PC-9 (cell line): Measurements from ENCODE around the gene TIMMDC1. TPM values are rescaled to one million over a fixed set of nuclear protein-coding genes. Genes with fewer than 3 reads are reported as not detected.

Source experiments
- BruUV-seq: library from RNA; stranded (reverse); fragments of 400-500 nt; replicated peaks from 2 replicates; lab custom pipeline; 2021; lab: Mats Ljungman, UMichigan
- CTCF ChIA-PET: fragments of 300-600 bp; sonication (Branson Sonifier 250); formaldehyde crosslinking; loops from one replicate; lab custom pipeline; 2022; ENCODE audit warnings: antibody characterized with exemption; lab: Charles Lee
- POLR2A ChIA-PET: fragments of 300-600 bp; sonication (Branson Sonifier 250); formaldehyde crosslinking; loops from one replicate; lab custom pipeline; 2022; ENCODE audit warnings: antibody characterized with exemption; ENCODE audit not compliant: unreplicated experiment; lab: Charles Lee
- DNase-seq, 2 experiments: peaks; one replicate each; pipeline versions ENCODE4 v3.0.0 to v3.0.0-alpha.2; 2015 to 2022; ENCODE audit warnings: mixed read lengths in 1 of 2
- H2AFZ ChIP-seq: fragments of 200-600 bp; sonication (generic); 2 replicates; pipeline ENCODE4 v1.8.1; 2017; ENCODE audit warnings: antibody characterized with exemption
- H3F3A ChIP-seq: fragments of 200-600 bp; sonication (generic); 2 replicates; pipeline ENCODE4 v1.8.1; 2017; ENCODE audit warnings: antibody characterized with exemption, mild to moderate bottlenecking, low read depth; ENCODE audit not compliant: insufficient read depth
- H3K27ac ChIP-seq: fragments of 200-600 bp; sonication (generic); 2 replicates; pipeline ENCODE4 v1.6.1; 2016; ENCODE audit warnings: mixed run types
- H3K27me3 ChIP-seq: fragments of 200-600 bp; sonication (generic); 2 replicates; pipeline ENCODE4 v1.6.1; 2016; ENCODE audit warnings: low read depth, mixed run types; ENCODE audit not compliant: insufficient read depth
- H3K36me3 ChIP-seq: fragments of 200-600 bp; sonication (generic); 2 replicates; pipeline ENCODE4 v1.6.1; 2016; ENCODE audit warnings: low read depth, mixed run types
- H3K4me1 ChIP-seq: fragments of 200-600 bp; sonication (generic); replicated peaks from 2 replicates; pipeline ENCODE4 v1.6.1; 2016; ENCODE audit warnings: mixed run types; ENCODE audit not compliant: insufficient read depth
- H3K4me2 ChIP-seq: fragments of 200-600 bp; sonication (generic); 2 replicates; pipeline ENCODE4 v1.6.1; 2017; ENCODE audit warnings: mixed run types
- H3K4me3 ChIP-seq: fragments of 200-600 bp; sonication (generic); 2 replicates; pipeline ENCODE4 v1.6.1; 2016; ENCODE audit warnings: mixed run types
- H3K79me2 ChIP-seq: fragments of 200-600 bp; sonication (generic); 2 replicates; pipeline ENCODE4 v1.6.1; 2017; ENCODE audit warnings: low read depth, mixed run types
- H3K9me2 ChIP-seq: fragments of 200-600 bp; sonication (generic); 2 replicates; pipeline ENCODE4 v1.8.1; 2017; ENCODE audit warnings: mild to moderate bottlenecking; ENCODE audit not compliant: insufficient read depth
- H3K9me3 ChIP-seq: fragments of 200-600 bp; sonication (generic); 2 replicates; pipeline ENCODE4 v1.8.1; 2016; ENCODE audit warnings: low read depth; ENCODE audit not compliant: insufficient read depth
- H4K20me1 ChIP-seq: fragments of 200-600 bp; sonication (generic); 2 replicates; pipeline ENCODE4 v1.8.1; 2017; ENCODE audit not compliant: insufficient read depth
- EZH2 ChIP-seq: fragments of 200-600 bp; sonication (generic); IDR thresholded peaks from 2 replicates; pipeline ENCODE4 v1.8.0; 2017; ENCODE audit warnings: antibody characterized with exemption, low read depth
- intact Hi-C: fragments of 100-400 bp; cut with micrococcal nuclease; formaldehyde crosslinking; loops from one replicate; pipeline ENCODE4 v1.10.0; 2022; ENCODE audit not compliant: unreplicated experiment
- total RNA-seq: library from RNA; stranded (reverse); gene quantifications from 2 replicates; pipeline ENCODE4 v1.2.3, GENCODE V29; 2021
- TF ChIP-seq, protein P1 (sequence below): fragments of 200-600 bp; sonication (generic); conservative IDR thresholded peaks from 2 replicates; pipeline ENCODE4 v1.6.1; 2017; ENCODE audit warnings: mixed run types, antibody characterized with exemption, mild to moderate bottlenecking, moderate library complexity

TIMMDC1 gene
- total RNA-seq, 1 experiment from 2014 or later, result 145 TPM

DNA sequence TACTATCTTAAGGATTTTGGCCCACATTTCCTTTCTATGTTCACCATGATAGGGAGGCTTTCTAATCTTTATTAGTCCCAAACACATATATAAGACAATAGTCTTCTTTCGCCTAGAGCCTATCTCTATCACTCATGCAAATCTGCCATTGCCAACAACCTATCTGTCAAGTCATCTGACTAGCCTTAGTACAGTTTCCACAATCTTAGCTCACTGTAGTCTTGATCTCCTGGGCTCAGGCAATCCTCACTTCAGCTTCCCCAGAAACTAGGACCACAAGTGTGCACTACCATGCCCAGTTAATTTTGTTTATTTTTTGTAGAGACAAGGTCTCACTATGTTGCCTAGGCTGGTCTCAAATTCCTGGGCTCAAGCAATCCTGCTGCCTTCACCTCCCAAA lies 41.9 kb upstream of the TIMMDC1 start:
- BruUV-seq, result no TSS peak
- TF ChIP-seq, protein P1, sequence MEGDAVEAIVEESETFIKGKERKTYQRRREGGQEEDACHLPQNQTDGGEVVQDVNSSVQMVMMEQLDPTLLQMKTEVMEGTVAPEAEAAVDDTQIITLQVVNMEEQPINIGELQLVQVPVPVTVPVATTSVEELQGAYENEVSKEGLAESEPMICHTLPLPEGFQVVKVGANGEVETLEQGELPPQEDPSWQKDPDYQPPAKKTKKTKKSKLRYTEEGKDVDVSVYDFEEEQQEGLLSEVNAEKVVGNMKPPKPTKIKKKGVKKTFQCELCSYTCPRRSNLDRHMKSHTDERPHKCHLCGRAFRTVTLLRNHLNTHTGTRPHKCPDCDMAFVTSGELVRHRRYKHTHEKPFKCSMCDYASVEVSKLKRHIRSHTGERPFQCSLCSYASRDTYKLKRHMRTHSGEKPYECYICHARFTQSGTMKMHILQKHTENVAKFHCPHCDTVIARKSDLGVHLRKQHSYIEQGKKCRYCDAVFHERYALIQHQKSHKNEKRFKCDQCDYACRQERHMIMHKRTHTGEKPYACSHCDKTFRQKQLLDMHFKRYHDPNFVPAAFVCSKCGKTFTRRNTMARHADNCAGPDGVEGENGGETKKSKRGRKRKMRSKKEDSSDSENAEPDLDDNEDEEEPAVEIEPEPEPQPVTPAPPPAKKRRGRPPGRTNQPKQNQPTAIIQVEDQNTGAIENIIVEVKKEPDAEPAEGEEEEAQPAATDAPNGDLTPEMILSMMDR, result no peak
- no peak for TF ChIP-seq EZH2
- Histone ChIP-seq H3F3A (peaks cover 12% of the 10 kb centered on the region; the same call in 1 of the 2 replicates), H3K4me1 (peaks cover under 1% of the 10 kb centered on the region; the same call in 1 of the 2 replicates), H3K4me3 (no peak overlapping the region), H3K27ac (no peak overlapping the region), H3K36me3 (peaks cover 71% of the 10 kb centered on the region), H3K9me2 (no peaks in the 10 kb centered on the region; the same call in 1 of the 2 replicates), H3K79me2 (peaks cover 11% of the 10 kb centered on the region), H3K27me3 (no peaks in the 10 kb centered on the region), H3K4me2 (no peak overlapping the region), H2AFZ (no peak overlapping the region), H4K20me1 (peaks cover 20% of the 10 kb centered on the region; the same call in 1 of the 2 replicates), H3K9me3 (no peaks in the 10 kb centered on the region)
- ChIA-PET POLR2A (no interaction called here), CTCF (no interaction called here)
- DNase-seq, result no peak
- intact Hi-C loops, result no loop called here

GRCh38 chr3:119457246-119457645 lies 41.1 kb upstream of the TIMMDC1 start:
- Histone ChIP-seq H3K4me2 (no peak overlapping the region), H3K4me3 (no peak overlapping the region), H3F3A (peaks cover 12% of the 10 kb centered on the region; the same call in 1 of the 2 replicates), H3K27ac (no peak overlapping the region), H4K20me1 (peaks cover 20% of the 10 kb centered on the region; the same call in 1 of the 2 replicates), H3K4me1 (peaks cover 8% of the 10 kb centered on the region), H3K9me3 (no peaks in the 10 kb centered on the region), H3K36me3 (peaks cover 74% of the 10 kb centered on the region), H3K27me3 (no peaks in the 10 kb centered on the region), H3K79me2 (peaks cover 19% of the 10 kb centered on the region), H2AFZ (no peak overlapping the region), H3K9me2 (no peaks in the 10 kb centered on the region; the same call in 1 of the 2 replicates)
- intact Hi-C loops, result no loop called here
- TF ChIP-seq EZH2, result no peak
- TF ChIP-seq, protein P1, result no peak
- POLR2A ChIA-PET, result no interaction called here
- no peak for DNase-seq
- CTCF ChIA-PET, result no interaction called here
- BruUV-seq, result no TSS peak

DNA sequence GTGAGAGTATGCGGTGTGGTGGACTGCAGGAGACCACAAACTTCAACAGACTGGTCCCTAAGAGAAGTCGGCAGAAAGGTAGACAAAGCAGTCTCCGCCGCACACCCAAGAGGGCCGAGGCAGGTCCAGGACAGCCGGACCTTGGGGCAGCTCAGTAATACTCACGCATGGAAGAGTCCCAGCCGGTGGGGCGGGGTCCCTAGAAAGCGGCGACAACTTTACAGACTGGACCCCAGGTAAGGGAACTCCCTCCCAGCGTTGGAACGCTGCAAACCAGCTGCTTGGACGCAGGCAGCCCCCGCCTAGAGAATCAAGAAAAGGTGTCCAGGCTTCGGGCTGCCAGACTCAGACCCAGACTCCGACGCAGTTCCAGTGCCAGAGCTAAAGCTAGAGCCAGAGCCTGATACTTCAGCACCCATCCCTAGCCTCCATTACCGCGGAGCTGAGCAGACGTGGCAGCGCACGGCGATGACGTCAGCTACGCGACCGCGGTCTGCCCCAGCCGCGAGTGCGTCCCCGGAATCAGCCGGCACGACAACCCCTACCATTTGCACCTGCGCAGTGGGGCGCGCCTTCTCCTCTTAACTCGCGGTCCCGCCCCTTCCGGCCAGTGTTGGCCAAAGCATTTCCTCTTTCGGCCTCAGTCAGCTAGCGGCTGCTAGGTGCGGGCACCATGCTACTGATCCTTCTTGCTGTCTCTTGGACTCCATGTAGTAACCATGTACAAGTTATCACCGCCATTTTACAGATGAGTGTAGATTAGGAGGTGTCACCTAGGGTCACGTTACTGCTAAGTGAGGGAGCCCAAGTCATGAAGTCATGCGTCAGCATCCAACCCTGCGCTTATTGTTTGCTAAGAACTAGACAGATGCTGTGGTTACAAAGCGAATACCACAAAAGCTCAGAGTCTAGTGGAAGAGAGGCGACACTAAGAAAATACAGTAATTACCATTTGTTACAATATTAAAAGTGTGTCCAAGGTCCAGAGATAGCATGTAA lies 34.9 kb upstream of the TIMMDC1 start, which contains the start of gene TMEM39A:
Gene TMEM39A (minus strand): TSS at position 445 of the 999 bp plus-strand sequence. CDS start 1,541 bp downstream, outside the sequence.
- TSS peak; percentile 97 for BruUV-seq
- peak within 1 kb of the TSS; percentile 95 for H3K4me2 ChIP-seq
- peaks cover 17% of the 10 kb centered on the region for H3K4me1 ChIP-seq
- H3K9me3 ChIP-seq, result no peaks in the 10 kb centered on the region
- peaks cover 31% of the 10 kb centered on the region for H3K79me2 ChIP-seq
- CTCF ChIA-PET, result interaction anchor here (0.6 kb wide), 1 partner anchor 1216 kb away, joined by 4 read pairs; no protein-coding TSS in a partner anchor
- peak within 1 kb of the TSS; percentile 56 for H3K27ac ChIP-seq
- peak within 1 kb of the TSS; percentile 99 for H2AFZ ChIP-seq
- intact Hi-C loops, result loop anchor here (1.0 to 10.0 kb wide), 2 partner anchors 35 to 631 kb away; partner anchors contain the start of genes GSK3B and TIMMDC1
- H3K9me2 ChIP-seq, result no peaks in the 10 kb centered on the region
- peaks cover 34% of the 10 kb centered on the region for H3K36me3 ChIP-seq
- peak; percentile 92 to 99 for DNase-seq
- no peaks in the 10 kb centered on the region for H4K20me1 ChIP-seq
- H3K4me3 ChIP-seq, result peak within 1 kb of the TSS; percentile 87
- H3F3A ChIP-seq, result peaks cover 4% of the 10 kb centered on the region; the same call in 1 of the 2 replicates
- TF ChIP-seq EZH2, result no peak
- TF ChIP-seq, protein P1, result peak; percentile 40; the same call in 1 of the 2 replicates
- POLR2A ChIA-PET, result interaction anchor here (0.5 to 1.0 kb wide), 8 partner anchors 35 to 1007 kb away, joined by 3 to 12 read pairs (median 6); partner anchors contain the start of genes LRRC58 and TIMMDC1
- H3K27me3 ChIP-seq, result no peaks in the 10 kb centered on the region
